Gastroesophageal sphincter (tissue), 3 donors: Measurements from ENCODE around the gene EXD3.

Experiments used
- CTCF ChIP-seq, 4 experiments: fragments of 200-600 bp in 2 of 4; fragments of 450-650 bp in 2 of 4; sonication (generic) in 1 of 4; IDR thresholded peaks; one replicate each; pipeline ENCODE4 v1.5.1; 2017 to 2019; ENCODE audit warnings: antibody characterized with exemption in 4 of 4, mild to moderate bottlenecking in 2 of 4, moderate library complexity in 2 of 4
- EP300 ChIP-seq: sonication (generic); formaldehyde crosslinking; IDR thresholded peaks from one replicate; pipeline ENCODE4 v1.6.1; 2017; ENCODE audit warnings: antibody characterized with exemption, mild to moderate bottlenecking
- POLR2A ChIP-seq, 2 donors: fragments of 450-650 bp; IDR thresholded peaks; one replicate each; pipeline ENCODE4 v1.6.1; 2017; ENCODE audit warnings: antibody characterized with exemption in 2 of 2, mild to moderate bottlenecking in 2 of 2, moderate library complexity in 1 of 2

GRCh38 chr9:137296670-137297664 is 126.0 kb downstream of the EXD3 start:
- TF ChIP-seq EP300 (no peak), CTCF (IDR thresholded peaks at IDR 0.05) (no peak), POLR2A (IDR thresholded peaks at IDR 0.05) (no peak)
